Frontal cortex (tissue), 4 donors: ENCODE measurements around the gene FAM98B. TPM values are rescaled to one million over a fixed set of nuclear protein-coding genes. Genes with fewer than 3 reads are reported as not detected.
"Not testable (repeated sequence)": the region's sequence is repeated elsewhere in the genome, so short reads cannot be mapped to it uniquely, and the experiment has no call there.

Source experiments
- DNase-seq, 2 donors: peaks; one replicate each; pipeline ENCODE4 v3.0.0; 2012; ENCODE audit warnings: low spot score in 2 of 2
- FAIRE-seq: peaks from 2 replicates; lab custom pipeline; 2012; peaks lifted over from hg19 to GRCh38; lab: Jason Lieb, UNC
- total RNA-seq: library from RNA; depleted of rRNA; stranded (reverse); fragments of >200 nt; gene quantifications from one replicate; pipeline ENCODE4 v1.2.3, GENCODE V29; 2014
- donor health status: control.
- donor health status: control.
- donor health status: control.

FAM98B gene
- total RNA-seq, result 37.9 TPM

- FAIRE-seq (no peak), DNase-seq (peak; percentile 52 to 67)
Measured at GRCh38 chr15:38453971-38454695, at the start of gene FAM98B. TSS of gene FAM98B (plus strand) at chr15:38454127. CDS start at chr15:38454162, 35 bp downstream.

GRCh38 chr15:38406436-38406835, 47.5 kb upstream of the FAM98B start:
- DNase-seq (no peak), FAIRE-seq (no peak)

GRCh38 chr15:38408576-38408975, 45.4 kb upstream of the FAM98B start:
- DNase-seq (no peak), FAIRE-seq (no peak)

- no peak for FAIRE-seq
Measured at GRCh38 chr15:38411902-38412301, 42.0 kb upstream of the FAM98B start.

GRCh38 chr15:38412466-38412865, 41.5 kb upstream of the FAM98B start:
- FAIRE-seq (no peak), DNase-seq (no peak)

More at GRCh38 chr15:38411902-38412301, 42.0 kb upstream of the FAM98B start:
- no peak for DNase-seq

- DNase-seq (peak; percentile 6 to 36), FAIRE-seq (no peak)
Measured at GRCh38 chr15:38414357-38414756, 39.6 kb upstream of the FAM98B start.

GRCh38 chr15:38421069-38421690, 32.7 kb upstream of the FAM98B start:
- FAIRE-seq (no peak), DNase-seq (no peak)

GRCh38 chr15:38424101-38424552, 29.8 kb upstream of the FAM98B start:
- FAIRE-seq (no peak), DNase-seq (no peak)

- FAIRE-seq (no peak), DNase-seq (no peak)
Measured at GRCh38 chr15:38425269-38425668, 28.7 kb upstream of the FAM98B start.

GRCh38 chr15:38427380-38427779, 26.5 kb upstream of the FAM98B start:
- DNase-seq, result no peak
- no peak for FAIRE-seq

- DNase-seq (no peak), FAIRE-seq (no peak)
Measured at GRCh38 chr15:38430106-38430760, 23.7 kb upstream of the FAM98B start.

GRCh38 chr15:38436993-38437392, 16.9 kb upstream of the FAM98B start:
- FAIRE-seq (no peak), DNase-seq (no peak)

- FAIRE-seq, result not testable (repeated sequence)
Measured at GRCh38 chr15:38437603-38438002, 16.3 kb upstream of the FAM98B start.

GRCh38 chr15:38438031-38438986, 15.6 kb upstream of the FAM98B start:
- FAIRE-seq (no peak), DNase-seq (no peak)

More at GRCh38 chr15:38437603-38438002, 16.3 kb upstream of the FAM98B start:
- DNase-seq, result not testable (repeated sequence)

GRCh38 chr15:38440353-38441129, 13.4 kb upstream of the FAM98B start:
- FAIRE-seq (no peak), DNase-seq (peak in 1 of 2 donors; percentile 20)

- FAIRE-seq, result no peak
- DNase-seq, result no peak
Measured at GRCh38 chr15:38441130-38441519, 12.8 kb upstream of the FAM98B start.

GRCh38 chr15:38454696-38455090, 766 bp downstream of the FAM98B start:
- DNase-seq, result no peak

GRCh38 chr15:38455092-38455491, 1.2 kb downstream of the FAM98B start:
- FAIRE-seq, result no peak
- no peak for DNase-seq

More at GRCh38 chr15:38454696-38455090, 766 bp downstream of the FAM98B start:
- no peak for FAIRE-seq

- FAIRE-seq (no peak), DNase-seq (no peak)
Measured at GRCh38 chr15:38458646-38459045, 4.7 kb downstream of the FAM98B start.
